Esophagus (tissue), 2 donors: ENCODE results near the gene ZNF320. TPM values are rescaled to one million over a fixed set of nuclear protein-coding genes. Genes with fewer than 3 reads are reported as not detected.
"Not testable (repeated sequence)": the region's sequence is repeated elsewhere in the genome, so short reads cannot be mapped to it uniquely, and the experiment has no call there.

Experiments
- H3K27ac ChIP-seq, 2 donors: one replicate each; pipeline ENCODE4 v1.5.1; 2013; ENCODE audit warnings: low read depth in 2 of 2, mild to moderate bottlenecking in 2 of 2, inconsistent platforms in 1 of 2, low read length in 1 of 2, moderate library complexity in 1 of 2
- H3K27me3 ChIP-seq, 2 donors: one replicate each; pipeline ENCODE4 v1.6.1; 2013; ENCODE audit warnings: low read length in 2 of 2, control low read depth in 1 of 2, mild to moderate bottlenecking in 1 of 2; ENCODE audit not compliant: insufficient read depth in 2 of 2, control insufficient read depth in 1 of 2
- H3K36me3 ChIP-seq, 2 donors: one replicate each; pipeline ENCODE4 v1.6.1; 2013; ENCODE audit warnings: low read length in 1 of 2; ENCODE audit not compliant: control insufficient read depth in 2 of 2, insufficient read depth in 2 of 2
- H3K4me1 ChIP-seq, 2 donors: one replicate each; pipeline ENCODE4 v1.6.1; 2013; ENCODE audit warnings: low read length in 1 of 2; ENCODE audit not compliant: control insufficient read depth in 2 of 2, insufficient read depth in 2 of 2
- H3K4me3 ChIP-seq, 2 donors: one replicate each; pipeline ENCODE4 v1.5.1; 2013; ENCODE audit warnings: low read length in 2 of 2, mild to moderate bottlenecking in 2 of 2, low read depth in 1 of 2, moderate library complexity in 1 of 2
- H3K9me3 ChIP-seq, 2 donors: one replicate each; pipeline ENCODE4 v1.6.1; 2013; ENCODE audit warnings: mild to moderate bottlenecking in 2 of 2, low read depth in 1 of 2, low read length in 1 of 2, moderate library complexity in 1 of 2; ENCODE audit not compliant: control insufficient read depth in 2 of 2, insufficient read depth in 1 of 2
- WGBS, 2 donors: extraction: QIAGEN DNeasy Blood & Tissue Kit; methylation state at CpG; one replicate each; pipeline ENCODE4 v1.1.7; 2013; 5-methylcytosine and 5-hydroxymethylcytosine counted together
- polyA plus RNA-seq, 2 donors: library from polyadenylated mRNA; stranded (reverse); fragments of 200-250 nt; gene quantifications; one replicate each; pipeline ENCODE4 v1.2.3, GENCODE V29; 2013
- donor health status: healthy with polysubstance abuse.
- donor health status: Bipolar disorder and iron deficiency.

The ZNF320 gene
- 1 to 10 TPM; 1.6 to 2.5 TPM for polyA plus RNA-seq

- Histone ChIP-seq H3K36me3 (no peaks in the 10 kb centered on the region), H3K27me3 (no peaks in the 10 kb centered on the region), H3K27ac (peak within 1 kb of the TSS; percentile 87 to 98), H3K4me3 (peak within 1 kb of the TSS; percentile 64 to 91), H3K4me1 (peaks cover 2 to 3% of the 10 kb centered on the region in 2 donors), H3K9me3 (no peaks in the 10 kb centered on the region)
- 3 to 4% methylated on average over 56 of the region's 56 CpGs for WGBS, 2 donors
Observed at GRCh38 chr19:52897138-52897935, at the start of gene ZNF320. Gene ZNF320, minus strand, starts transcription at chr19:52897635. Its CDS starts 7,380 bp downstream, at chr19:52890255.

- 45 to 52% methylated on average over 39 of the region's 39 CpGs for WGBS, 2 donors
- H3K27ac ChIP-seq: no peak overlapping the region
Observed at GRCh38 chr19:52946322-52947310, 49.2 kb upstream of the ZNF320 start.

GRCh38 chr19:52945652-52946321, 48.4 kb upstream of the ZNF320 start:
- peaks cover 0 to 3% of the 10 kb centered on the region in 2 donors for H3K4me1 ChIP-seq
- 49 to 66% methylated on average over 24 of the region's 24 CpGs for WGBS, 2 donors
- no peak overlapping the region for H3K27ac ChIP-seq
- peaks cover 14 to 18% of the 10 kb centered on the region in 2 donors for H3K9me3 ChIP-seq
- H3K27me3 ChIP-seq: no peaks in the 10 kb centered on the region
- H3K4me3 ChIP-seq: no peak overlapping the region
- peaks cover 0 to 3% of the 10 kb centered on the region in 2 donors for H3K36me3 ChIP-seq

More at GRCh38 chr19:52946322-52947310, 49.2 kb upstream of the ZNF320 start:
- Histone ChIP-seq H3K9me3 (peaks cover 14 to 19% of the 10 kb centered on the region in 2 donors), H3K4me3 (no peak overlapping the region), H3K27me3 (no peaks in the 10 kb centered on the region), H3K36me3 (peaks cover 0 to 3% of the 10 kb centered on the region in 2 donors), H3K4me1 (peaks cover 0 to 3% of the 10 kb centered on the region in 2 donors)

- Histone ChIP-seq H3K9me3 (peaks cover 14 to 16% of the 10 kb centered on the region in 2 donors), H3K27ac (peak overlapping the region; percentile 64 to 71)
- not testable (repeated sequence) for H3K4me1 ChIP-seq, H3K27me3 ChIP-seq, H3K36me3 ChIP-seq, H3K4me3 ChIP-seq
- 60 to 63% methylated on average over 17 of the region's 17 CpGs for WGBS, 2 donors
Observed at GRCh38 chr19:52944703-52945493, 47.5 kb upstream of the ZNF320 start.

- Histone ChIP-seq H3K36me3 (no peaks in the 10 kb centered on the region), H3K4me3 (no peak overlapping the region), H3K9me3 (peaks cover 14 to 16% of the 10 kb centered on the region in 2 donors), H3K4me1 (peaks cover 0 to 3% of the 10 kb centered on the region in 2 donors), H3K27me3 (no peaks in the 10 kb centered on the region), H3K27ac (no peak overlapping the region)
- WGBS, 2 donors: 58 to 60% methylated on average over 17 of the region's 17 CpGs
Observed at GRCh38 chr19:52943884-52944643, 46.6 kb upstream of the ZNF320 start.

GRCh38 chr19:52943134-52943883, 45.9 kb upstream of the ZNF320 start:
- Histone ChIP-seq H3K27me3 (no peaks in the 10 kb centered on the region), H3K9me3 (peaks cover 13 to 16% of the 10 kb centered on the region in 2 donors), H3K27ac (peak overlapping the region; percentile 54 to 89), H3K4me1 (peaks cover 0 to 3% of the 10 kb centered on the region in 2 donors), H3K4me3 (peak overlapping the region; percentile 34 to 97), H3K36me3 (no peaks in the 10 kb centered on the region)
- 65% methylated on average over 29 of the region's 29 CpGs for WGBS, 2 donors

- H3K36me3 ChIP-seq: no peaks in the 10 kb centered on the region
- no peaks in the 10 kb centered on the region for H3K27me3 ChIP-seq
- peaks cover 0 to 3% of the 10 kb centered on the region in 2 donors for H3K4me1 ChIP-seq
- H3K4me3 ChIP-seq: peak overlapping the region; percentile 53 to 97
- H3K27ac ChIP-seq: peak overlapping the region; percentile 81 to 92
- WGBS, 2 donors: 0 to 1% methylated on average over 43 of the region's 43 CpGs
- peaks cover 10 to 12% of the 10 kb centered on the region in 2 donors for H3K9me3 ChIP-seq
Observed at GRCh38 chr19:52942386-52943133, 45.1 kb upstream of the ZNF320 start.
